PC-3 (cell line): ENCODE data around the gene PRSS38. TPM values are rescaled to one million over a fixed set of nuclear protein-coding genes. Genes with fewer than 3 reads are reported as not detected.

Experiments
- ATAC-seq: fragments of 200-7000 bp; cut with Tn5 transposase; 2 replicates; pipeline ENCODE4 v1.9.1; 2020; ENCODE audit warnings: mild to moderate bottlenecking, moderate library complexity
- BruUV-seq: library from RNA; stranded (reverse); fragments of 400-500 nt; replicated peaks from 2 replicates; lab custom pipeline; 2021; lab: Mats Ljungman, UMichigan
- CTCF ChIA-PET: fragments of 300-600 bp; sonication (Branson Sonifier 250); formaldehyde crosslinking; loops from one replicate; lab custom pipeline; 2022; ENCODE audit warnings: antibody characterized with exemption; lab: Charles Lee
- POLR2A ChIA-PET: fragments of 300-600 bp; sonication (Branson Sonifier 250); formaldehyde crosslinking; loops from one replicate; lab custom pipeline; 2022; ENCODE audit warnings: antibody characterized with exemption; ENCODE audit not compliant: unreplicated experiment; lab: Charles Lee
- DNase-seq: peaks from one replicate; pipeline ENCODE4 v3.0.0-alpha.2; 2015
- H2AFZ ChIP-seq: fragments of 300-600 bp; sonication (generic); 2 replicates; pipeline ENCODE4 v1.6.0; 2016; ENCODE audit warnings: antibody characterized with exemption, low read length
- H3F3A ChIP-seq: fragments of 300-600 bp; sonication (generic); one replicate; pipeline ENCODE4 v1.6.0; 2017; ENCODE audit warnings: antibody characterized with exemption, low read length, control low read depth, mild to moderate bottlenecking; ENCODE audit not compliant: unreplicated experiment
- H3K27ac ChIP-seq: fragments of 300-600 bp; sonication (generic); 2 replicates; pipeline ENCODE4 v1.5.1; 2016; ENCODE audit warnings: mild to moderate bottlenecking, low read length
- H3K27me3 ChIP-seq: fragments of 300-600 bp; sonication (generic); 2 replicates; pipeline ENCODE4 v1.6.1; 2016; ENCODE audit warnings: low read length, mixed read lengths
- H3K36me3 ChIP-seq: fragments of 300-600 bp; sonication (generic); 2 replicates; pipeline ENCODE4 v1.6.1; 2016; ENCODE audit warnings: low read depth, mixed run types, low read length, mixed read lengths
- H3K4me1 ChIP-seq: fragments of 300-600 bp; sonication (generic); 2 replicates; pipeline ENCODE4 v1.5.1; 2016; ENCODE audit warnings: low read length; ENCODE audit not compliant: insufficient read depth
- H3K4me2 ChIP-seq: fragments of 300-600 bp; sonication (generic); 2 replicates; pipeline ENCODE4 v1.6.0; 2016; ENCODE audit warnings: low read length
- H3K4me3 ChIP-seq: fragments of 300-600 bp; sonication (generic); 2 replicates; pipeline ENCODE4 v1.5.1; 2016; ENCODE audit warnings: mild to moderate bottlenecking, low read length, mixed read lengths
- H3K79me2 ChIP-seq: fragments of 300-600 bp; sonication (generic); 2 replicates; pipeline ENCODE4 v1.6.1; 2017; ENCODE audit warnings: low read length, mixed read lengths
- H3K9ac ChIP-seq: fragments of 300-600 bp; sonication (generic); 2 replicates; pipeline ENCODE4 v1.6.0; 2016; ENCODE audit warnings: mild to moderate bottlenecking, low read length
- H3K9me2 ChIP-seq: fragments of 300-600 bp; sonication (generic); replicated peaks from 2 replicates; pipeline ENCODE4 v1.6.1; 2016; ENCODE audit warnings: mixed run types, low read length, mixed read lengths
- H3K9me3 ChIP-seq: fragments of 300-600 bp; sonication (generic); 2 replicates; pipeline ENCODE4 v1.6.1; 2016; ENCODE audit warnings: low read length, mixed read lengths
- H4K20me1 ChIP-seq: fragments of 300-600 bp; sonication (generic); 2 replicates; pipeline ENCODE4 v1.6.1; 2016; ENCODE audit warnings: low read length, mixed read lengths
- CTCF ChIP-seq: fragments of 300-600 bp; sonication (generic); conservative IDR thresholded peaks from 2 replicates; pipeline ENCODE4 v1.5.1; 2017; ENCODE audit warnings: antibody characterized with exemption, low read depth, mild to moderate bottlenecking, low read length
- EZH2 ChIP-seq: fragments of 300-600 bp; sonication (generic); IDR thresholded peaks from one replicate; pipeline ENCODE4 v1.6.1; 2017; ENCODE audit warnings: antibody characterized with exemption, mild to moderate bottlenecking, low read length; ENCODE audit not compliant: unreplicated experiment
- EZH2phosphoT487 ChIP-seq: fragments of 300-600 bp; sonication (generic); IDR thresholded peaks from 2 replicates; pipeline ENCODE4 v1.6.1; 2018; ENCODE audit warnings: mild to moderate bottlenecking, antibody characterized with exemption, low read length, borderline replicate concordance
- intact Hi-C: fragments of 100-400 bp; cut with micrococcal nuclease; formaldehyde crosslinking; loops from 2 replicates; pipeline ENCODE4 v1.9.0; 2023
- total RNA-seq: library from RNA; depleted of rRNA; stranded (reverse); fragments of >200 nt; gene quantifications from 2 replicates; pipeline ENCODE4 v1.2.3, GENCODE V29; 2014

PRSS38 gene
- total RNA-seq, 1 experiment from 2014 or later, result not detected

DNA sequence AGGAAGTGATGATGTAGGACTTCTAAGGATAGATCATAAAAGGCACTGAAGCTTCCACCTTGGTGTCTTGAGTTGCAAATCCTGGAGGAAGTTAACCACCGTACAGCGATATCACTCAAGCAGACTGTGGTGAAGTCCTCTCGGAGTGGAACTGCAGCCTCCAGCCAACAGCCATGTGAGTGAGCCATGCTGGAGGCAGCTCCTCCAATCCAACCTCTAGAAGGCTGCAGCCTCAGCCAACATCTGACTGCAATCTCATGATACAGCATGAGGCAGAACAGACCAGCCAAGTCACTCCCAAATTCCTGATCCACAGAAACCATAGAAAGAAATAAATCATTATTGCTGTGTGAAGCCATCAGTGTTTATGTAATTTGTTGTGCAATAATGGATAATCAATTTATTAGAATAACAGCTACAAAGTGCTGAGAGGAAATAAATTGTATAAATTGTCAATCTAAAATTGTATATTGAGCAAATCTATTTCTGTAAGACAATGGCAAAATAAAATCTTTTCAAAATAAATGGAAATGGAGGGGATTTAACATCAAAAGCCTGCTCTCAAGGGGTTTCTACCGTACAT lies 65.0 kb downstream of the PRSS38 start:
- H3K4me2 ChIP-seq, result no peak overlapping the region
- CTCF ChIA-PET, result no interaction called here

DNA sequence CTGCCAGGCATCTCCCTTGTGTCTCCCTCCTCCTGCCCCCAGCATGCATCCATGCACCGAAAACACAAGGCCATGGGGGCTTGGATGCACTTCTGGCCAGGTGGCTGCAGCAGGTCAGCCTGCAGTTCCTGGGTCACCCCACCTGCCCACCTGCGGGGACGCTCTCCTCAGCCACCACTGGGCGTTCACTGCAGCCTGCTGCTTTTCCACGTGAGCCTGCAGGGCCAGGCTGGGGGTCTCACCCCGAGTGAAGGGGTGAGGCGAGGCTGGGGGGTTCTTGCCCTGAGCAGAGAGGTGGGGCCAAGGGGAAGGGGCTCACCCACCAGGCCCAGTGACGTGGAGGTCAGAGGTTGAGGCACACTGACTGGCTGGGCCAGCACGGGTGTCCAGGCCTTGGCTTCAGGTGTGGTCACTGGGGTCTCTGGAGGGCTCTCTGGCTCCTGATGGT lies 67.6 kb downstream of the PRSS38 start:
- H3K9me3 ChIP-seq, result no peaks in the 10 kb centered on the region
- H3K27ac ChIP-seq, result no peak overlapping the region
- no peaks in the 10 kb centered on the region for H3F3A ChIP-seq
- no peaks in the 10 kb centered on the region for H3K36me3 ChIP-seq
- no peaks in the 10 kb centered on the region for H4K20me1 ChIP-seq
- DNase-seq, result no peak
- H3K9ac ChIP-seq, result no peak overlapping the region
- intact Hi-C loops, result no loop called here
- H3K4me1 ChIP-seq, result peaks cover 12% of the 10 kb centered on the region
- TF ChIP-seq CTCF (no peak), EZH2phosphoT487 (no peak), EZH2 (no peak)
- no peaks in the 10 kb centered on the region for H3K27me3 ChIP-seq
- ATAC-seq, result no peak
- no peaks in the 10 kb centered on the region for H3K9me2 ChIP-seq
- no peaks in the 10 kb centered on the region for H3K79me2 ChIP-seq
- BruUV-seq, result no TSS peak
- no peak overlapping the region for H2AFZ ChIP-seq
- CTCF ChIA-PET, result no interaction called here
- no peak overlapping the region for H3K4me2 ChIP-seq
- POLR2A ChIA-PET, result no interaction called here
- H3K4me3 ChIP-seq, result no peak overlapping the region

More for the DNA sequence above, 65.0 kb downstream of the PRSS38 start:
- Histone ChIP-seq H3K9ac (no peak overlapping the region), H4K20me1 (no peaks in the 10 kb centered on the region), H3F3A (no peaks in the 10 kb centered on the region), H3K4me1 (peaks cover 3% of the 10 kb centered on the region), H3K9me2 (no peaks in the 10 kb centered on the region), H2AFZ (no peak overlapping the region), H3K79me2 (no peaks in the 10 kb centered on the region), H3K9me3 (no peaks in the 10 kb centered on the region), H3K36me3 (no peaks in the 10 kb centered on the region), H3K4me3 (no peak overlapping the region), H3K27me3 (no peaks in the 10 kb centered on the region), H3K27ac (no peak overlapping the region)
- POLR2A ChIA-PET, result no interaction called here
- TF ChIP-seq EZH2, result no peak
- TF ChIP-seq EZH2phosphoT487, result no peak
- TF ChIP-seq CTCF, result no peak
- DNase-seq (no peak), ATAC-seq (no peak)
- intact Hi-C loops, result no loop called here
- no TSS peak for BruUV-seq

- no peak overlapping the region for H3K9ac ChIP-seq
- H3K9me2 ChIP-seq, result no peaks in the 10 kb centered on the region
- no peak overlapping the region for H2AFZ ChIP-seq
- no peak overlapping the region for H3K4me2 ChIP-seq
- H3K36me3 ChIP-seq, result no peaks in the 10 kb centered on the region
- ChIA-PET POLR2A (no interaction called here), CTCF (no interaction called here)
- peaks cover 12% of the 10 kb centered on the region for H3K4me1 ChIP-seq
- H3K27ac ChIP-seq, result no peak overlapping the region
- BruUV-seq, result no TSS peak
- DNase-seq (no peak), ATAC-seq (no peak)
- intact Hi-C loops, result no loop called here
- H3K79me2 ChIP-seq, result no peaks in the 10 kb centered on the region
- H3K4me3 ChIP-seq, result no peak overlapping the region
- TF ChIP-seq CTCF, result no peak
- no peak for TF ChIP-seq EZH2
- no peak for TF ChIP-seq EZH2phosphoT487
- no peaks in the 10 kb centered on the region for H3K27me3 ChIP-seq
- no peaks in the 10 kb centered on the region for H3F3A ChIP-seq
- no peaks in the 10 kb centered on the region for H4K20me1 ChIP-seq
- no peaks in the 10 kb centered on the region for H3K9me3 ChIP-seq
These were observed 68.3 kb downstream of the PRSS38 start for GRCh38 chr1:227883641-227884301.
